Adrenal gland (tissue), 12 donors: ENCODE results near the gene WDR4. TPM values are rescaled to one million over a fixed set of nuclear protein-coding genes. Genes with fewer than 3 reads are reported as not detected.

Experiments
- DNase-seq, 7 donors: peaks; one replicate each; pipeline ENCODE4 v3.0.0-alpha.2; 2019 to 2020
- H3K27ac ChIP-seq, 5 donors: fragments of 200-600 bp; sonication (generic) in 4 of 5; 1 replicate in 3 of 5; 2 replicates in 2 of 5; pipeline versions ENCODE4 v1.5.1 to v1.8.0; 2016 to 2020; ENCODE audit warnings: mild to moderate bottlenecking in 1 of 5
- H3K27me3 ChIP-seq: fragments of 200-600 bp; 2 replicates; pipeline ENCODE4 v1.8.0; 2021
- H3K36me3 ChIP-seq, 2 donors: fragments of 200-600 bp; replicated peaks in 1 of 2; 1 replicate in 1 of 2; 2 replicates in 1 of 2; pipeline versions ENCODE4 v1.5.1 to v1.8.0; 2018 to 2022
- H3K4me1 ChIP-seq, 2 donors: fragments of 200-600 bp; replicated peaks in 1 of 2; 1 replicate in 1 of 2; 2 replicates in 1 of 2; pipeline versions ENCODE4 v1.5.1 to v1.8.0; 2018 to 2021
- H3K4me3 ChIP-seq, 4 donors: fragments of 200-600 bp; sonication (generic) in 3 of 4; one replicate each; pipeline ENCODE4 v1.5.1; 2016 to 2018
- H3K9me3 ChIP-seq, 3 donors: fragments of 200-600 bp; sonication (generic) in 1 of 3; replicated peaks in 1 of 3; 1 replicate in 2 of 3; 2 replicates in 1 of 3; pipeline versions ENCODE4 v1.5.1 to v1.8.0; 2016 to 2021
- CTCF ChIP-seq, 6 experiments: fragments of 450-650 bp in 4 of 6; fragments of 200-600 bp in 2 of 6; sonication (generic) in 1 of 6; IDR thresholded peaks; 1 replicate in 5 of 6; 2 replicates in 1 of 6; pipeline versions ENCODE4 v1.5.1 to v1.8.0; 2016 to 2021; ENCODE audit warnings: antibody characterized with exemption in 6 of 6, mild to moderate bottlenecking in 2 of 6, moderate library complexity in 1 of 6
- POLR2A ChIP-seq, 2 donors: fragments of 450-650 bp; IDR thresholded peaks; one replicate each; pipeline ENCODE4 v1.6.1; 2017; ENCODE audit warnings: antibody characterized with exemption in 2 of 2, mild to moderate bottlenecking in 2 of 2, moderate library complexity in 1 of 2
- WGBS, 4 donors: extraction: QIAGEN DNeasy Blood & Tissue Kit in 2 of 4; methylation state at CpG; one replicate each; pipeline versions ENCODE4 v1.1.5 to v1.1.7; 2013 to 2017; 5-methylcytosine and 5-hydroxymethylcytosine counted together
- intact Hi-C, 2 donors: fragments of 100-400 bp; cut with DNase I; formaldehyde crosslinking; loops; one replicate each; pipeline versions ENCODE4 v1.14.1 to v1.15.0; 2022 to 2023
- polyA plus RNA-seq, 3 donors: library from polyadenylated mRNA; stranded (reverse); fragments of 200-250 nt in 2 of 3; fragments of 350-450 nt in 1 of 3; fragmentation: Illumina TruSeq in 1 of 3; extraction: RNeasy Lipid Tissue Mini Kit (QIAGEN cat#74804) in 1 of 3; gene quantifications; one replicate each; pipeline ENCODE4 v1.2.3, GENCODE V29; 2013 to 2014
- total RNA-seq, 9 donors: library from RNA; depleted of rRNA in 4 of 9; stranded (reverse); fragments of >200 nt in 4 of 9; fragments of 120-200 nt in 1 of 9; fragmentation: NEBNext Ultra II Directional in 1 of 9; extraction: Animal tissue kit (Norgen Biotek cat#: 25700) in 1 of 9; gene quantifications; one replicate each; pipeline versions ENCODE4 v1.1.0 to v1.2.4, GENCODE V29; 2013 to 2023
- donor health status: healthy with polysubstance abuse.
- donor health status: Bipolar disorder and iron deficiency.
- donor health status: DM: yes; HTN: yes; CAD: no.
- donor health status: DM: no; HTN: no; CAD: no.
- donor health status: DM: no; HTN: no; CAD: no.
- donor health status: DM: yes; HTN: yes; CAD: no.

The WDR4 gene
- total and polyA plus RNA-seq, 12 donors: 3.6 to 19.3 (median 5.8) TPM

- peak in 1 of 6 experiments; percentile 23 for TF ChIP-seq CTCF (IDR thresholded peaks at IDR 0.05)
- TF ChIP-seq POLR2A (IDR thresholded peaks at IDR 0.05): no peak
- 6 to 22% (median 12%) methylated on average over 16 to 18 of the region's 18 CpGs for WGBS, 4 donors
- Histone ChIP-seq H3K9me3 (no peaks in the 10 kb centered on the region), H3K4me3 (peak overlapping the region in 3 of 4 donors; percentile 8 to 93 (median 88)), H3K27me3 (no peaks in the 10 kb centered on the region), H3K4me1 (peaks cover 4 to 5% of the 10 kb centered on the region in 2 donors), H3K36me3 (peaks cover 0 to 11% of the 10 kb centered on the region in 2 donors), H3K27ac (peak overlapping the region; percentile 91 to 99 (median 98))
- intact Hi-C loops: no loop called here
- no peak for DNase-seq
Observed at GRCh38 chr21:42892582-42892930, 13.2 kb upstream of the WDR4 start.

DNA sequence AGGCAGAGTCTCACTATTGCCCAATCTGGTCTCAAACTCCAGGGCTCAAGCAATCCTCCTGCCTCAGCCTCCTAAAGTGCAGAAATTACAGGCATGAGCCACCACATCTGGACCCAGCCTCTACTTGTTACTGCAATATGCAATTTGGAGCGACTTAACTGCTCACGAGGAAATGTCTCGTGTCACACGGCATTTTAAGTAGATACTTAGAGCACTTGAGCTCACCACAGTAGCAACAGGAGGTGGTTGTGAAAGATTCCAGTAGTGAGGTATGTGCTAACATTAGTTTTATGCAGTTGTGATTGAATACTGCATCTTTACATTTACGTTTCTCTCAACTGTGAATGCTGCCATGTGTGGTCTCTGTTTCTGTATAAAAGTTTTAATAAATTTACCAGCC, 8.0 kb upstream of the WDR4 start:
- Histone ChIP-seq H3K4me1 (peaks cover 0 to 3% of the 10 kb centered on the region in 2 donors), H3K27ac (no peak overlapping the region), H3K36me3 (no peaks in the 10 kb centered on the region), H3K27me3 (no peaks in the 10 kb centered on the region), H3K9me3 (no peaks in the 10 kb centered on the region), H3K4me3 (no peak overlapping the region)
- TF ChIP-seq CTCF (IDR thresholded peaks at IDR 0.05): no peak
- TF ChIP-seq POLR2A (IDR thresholded peaks at IDR 0.05): no peak
- intact Hi-C loops: no loop called here
- whole genome bisulfite sequencing, 4 donors: 91 to 95% (median 93%) methylated on average over 5 of the region's 5 CpGs
- no peak for DNase-seq

- Histone ChIP-seq H3K27me3 (no peaks in the 10 kb centered on the region), H3K4me3 (no peak overlapping the region), H3K4me1 (peaks cover 8 to 9% of the 10 kb centered on the region in 2 donors), H3K27ac (no peak overlapping the region), H3K36me3 (no peaks in the 10 kb centered on the region), H3K9me3 (no peaks in the 10 kb centered on the region)
- TF ChIP-seq CTCF (IDR thresholded peaks at IDR 0.05) (no peak), POLR2A (IDR thresholded peaks at IDR 0.05) (no peak)
- WGBS, 4 donors: 44 to 100% (median 71%) methylated on average over 1 of the region's 1 CpG
- DNase-seq: no peak
- intact Hi-C loops: no loop called here
Observed at GRCh38 chr21:42883921-42884320, 4.6 kb upstream of the WDR4 start.

DNA sequence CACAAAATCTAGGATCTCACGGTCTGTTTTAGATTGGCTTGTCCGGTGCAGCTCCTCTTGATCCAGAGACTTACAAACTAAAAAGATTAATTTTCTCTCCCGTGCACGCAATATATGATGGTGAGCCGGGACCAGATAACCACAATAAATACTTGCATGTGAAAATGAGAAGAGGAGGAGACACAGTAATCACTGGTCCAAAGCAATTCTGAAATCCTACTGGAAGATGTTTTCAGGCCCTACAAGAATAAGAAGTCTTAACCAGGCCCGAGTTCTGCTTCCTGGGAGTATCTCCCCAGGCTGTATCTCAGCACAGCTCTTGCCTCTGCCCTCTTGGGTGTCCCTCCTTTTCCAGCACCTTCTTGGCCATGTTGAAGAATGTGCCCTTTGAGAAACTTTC, 1.0 kb upstream of the WDR4 start:
- no peaks in the 10 kb centered on the region for H3K9me3 ChIP-seq
- intact Hi-C loops: no loop called here
- peaks cover 0 to 9% of the 10 kb centered on the region in 2 donors for H3K36me3 ChIP-seq
- peaks cover 14 to 18% of the 10 kb centered on the region in 2 donors for H3K4me1 ChIP-seq
- 93 to 97% (median 95%) methylated on average over 6 of the region's 6 CpGs for WGBS, 4 donors
- TF ChIP-seq CTCF (IDR thresholded peaks at IDR 0.05) (no peak), POLR2A (IDR thresholded peaks at IDR 0.05) (no peak)
- no peak for DNase-seq
- peak overlapping the region in 1 of 4 donors; percentile 72 for H3K4me3 ChIP-seq
- no peak overlapping the region for H3K27ac ChIP-seq
- H3K27me3 ChIP-seq: no peaks in the 10 kb centered on the region
